Esophagus muscularis mucosa (tissue), 4 donors: ENCODE results near the gene MELTF.

Source experiments
- CTCF ChIP-seq, 3 experiments: fragments of 200-600 bp in 2 of 3; fragments of 450-650 bp in 1 of 3; sonication (generic) in 2 of 3; IDR thresholded peaks; one replicate each; pipeline ENCODE4 v1.5.1; 2017 to 2019; ENCODE audit warnings: antibody characterized with exemption in 3 of 3, mild to moderate bottlenecking in 2 of 3, moderate library complexity in 1 of 3
- EP300 ChIP-seq: sonication (generic); formaldehyde crosslinking; IDR thresholded peaks from one replicate; pipeline ENCODE4 v1.6.1; 2017; ENCODE audit warnings: antibody characterized with exemption
- POLR2A ChIP-seq: fragments of 450-650 bp; IDR thresholded peaks from one replicate; pipeline ENCODE4 v1.6.1; 2017; ENCODE audit warnings: antibody characterized with exemption, moderate library complexity, mild to moderate bottlenecking, low read depth

GRCh38 chr3:197006446-197006845 is 23.2 kb downstream of the MELTF start:
- TF ChIP-seq CTCF (IDR thresholded peaks at IDR 0.05) (no peak), POLR2A (no peak), EP300 (no peak)
